ENCODE measurements around the gene MLYCD.

MLYCD gene

GRCh38 chr16:83958137-83958845 lies 59.4 kb downstream of the MLYCD start:
- no peak for DNase-seq

GRCh38 chr16:83958846-83959565 lies 60.1 kb downstream of the MLYCD start:
- no peak for DNase-seq

- no peak for DNase-seq
Measured at GRCh38 chr16:83959656-83960434, 60.9 kb downstream of the MLYCD start.

GRCh38 chr16:83960521-83961249 lies 61.8 kb downstream of the MLYCD start:
- DNase-seq, result no peak

GRCh38 chr16:83961591-83961990 lies 62.7 kb downstream of the MLYCD start:
- no peak for DNase-seq

- DNase-seq, result no peak
Measured at GRCh38 chr16:83963277-83964119, 64.6 kb downstream of the MLYCD start.

- no peak for DNase-seq
Measured at GRCh38 chr16:83964684-83965443, 65.9 kb downstream of the MLYCD start.

GRCh38 chr16:83965444-83966152 lies 66.7 kb downstream of the MLYCD start:
- DNase-seq, result no peak

GRCh38 chr16:83966153-83966696 lies 67.3 kb downstream of the MLYCD start:
- no peak for DNase-seq

- no peak for DNase-seq
Measured at GRCh38 chr16:83967091-83967490, 68.2 kb downstream of the MLYCD start.

GRCh38 chr16:83967838-83968305 lies 69.0 kb downstream of the MLYCD start, which contains the start of gene NECAB2:
Gene NECAB2, plus strand, starts transcription at chr16:83968244. Its CDS starts 405 bp downstream, at chr16:83968649.
- DNase-seq, result peak; percentile 9

- DNase-seq, result no peak
Measured at GRCh38 chr16:83968306-83968851, 69.5 kb downstream of the MLYCD start.

GRCh38 chr16:83968891-83969649 lies 70.2 kb downstream of the MLYCD start:
- DNase-seq, result no peak

GRCh38 chr16:83969771-83970429 lies 71.0 kb downstream of the MLYCD start:
- DNase-seq, result no peak

GRCh38 chr16:83970430-83970815 lies 71.5 kb downstream of the MLYCD start:
- DNase-seq, result no peak

GRCh38 chr16:83971165-83972130 lies 72.5 kb downstream of the MLYCD start:
- DNase-seq, result no peak

Measured in NCI-H510A treated with DMSO at 0.1 percent for 48 hours (cell line).